ENCODE measurements around the gene LAMA1. TPM values are rescaled to one million over a fixed set of nuclear protein-coding genes. Genes with fewer than 3 reads are reported as not detected.
"Not testable (repeated sequence)": the region's sequence is repeated elsewhere in the genome, so short reads cannot be mapped to it uniquely, and the experiment has no call there.

The LAMA1 gene
- total and polyA plus RNA-seq, 10 donors: 0.20 to 2.3 (median 0.63) TPM

DNA sequence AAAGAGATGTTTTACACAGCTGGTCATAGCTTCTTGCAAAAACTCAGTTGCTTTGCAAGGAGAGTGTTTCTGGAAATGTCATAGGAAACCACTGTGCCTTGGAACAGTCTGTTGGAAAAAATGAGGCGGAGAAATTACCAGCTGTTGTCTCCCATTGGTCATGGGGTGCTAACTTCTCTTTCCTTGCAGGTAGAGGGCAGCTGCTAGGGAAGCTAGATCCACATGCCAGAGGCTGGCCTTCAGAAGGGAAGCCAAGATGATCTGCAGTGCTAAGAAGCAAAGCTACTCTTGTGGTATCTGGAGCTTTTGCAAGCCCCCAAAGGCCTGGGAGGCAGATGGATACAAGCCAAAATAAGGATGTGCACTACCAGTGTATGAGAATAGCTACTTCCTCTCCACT is 34.8 kb upstream of the LAMA1 start:
- intact Hi-C loops (cut with DNase I; ENCODE audit: low total_unique reads): no loop called here
- H3K36me3 ChIP-seq: no peaks in the 10 kb centered on the region
- no peaks in the 10 kb centered on the region for H3K4me1 ChIP-seq
- 67 to 100% (median 81%) methylated on average over 1 of the region's 1 CpG for WGBS, 5 donors
- H3K27me3 ChIP-seq (replicated peaks in 1 of 7): no peaks in the 10 kb centered on the region
- H3K9me3 ChIP-seq: no peaks in the 10 kb centered on the region
- DNase-seq: no peak
- no peak overlapping the region for H3K27ac ChIP-seq
- TF ChIP-seq, protein P1, sequence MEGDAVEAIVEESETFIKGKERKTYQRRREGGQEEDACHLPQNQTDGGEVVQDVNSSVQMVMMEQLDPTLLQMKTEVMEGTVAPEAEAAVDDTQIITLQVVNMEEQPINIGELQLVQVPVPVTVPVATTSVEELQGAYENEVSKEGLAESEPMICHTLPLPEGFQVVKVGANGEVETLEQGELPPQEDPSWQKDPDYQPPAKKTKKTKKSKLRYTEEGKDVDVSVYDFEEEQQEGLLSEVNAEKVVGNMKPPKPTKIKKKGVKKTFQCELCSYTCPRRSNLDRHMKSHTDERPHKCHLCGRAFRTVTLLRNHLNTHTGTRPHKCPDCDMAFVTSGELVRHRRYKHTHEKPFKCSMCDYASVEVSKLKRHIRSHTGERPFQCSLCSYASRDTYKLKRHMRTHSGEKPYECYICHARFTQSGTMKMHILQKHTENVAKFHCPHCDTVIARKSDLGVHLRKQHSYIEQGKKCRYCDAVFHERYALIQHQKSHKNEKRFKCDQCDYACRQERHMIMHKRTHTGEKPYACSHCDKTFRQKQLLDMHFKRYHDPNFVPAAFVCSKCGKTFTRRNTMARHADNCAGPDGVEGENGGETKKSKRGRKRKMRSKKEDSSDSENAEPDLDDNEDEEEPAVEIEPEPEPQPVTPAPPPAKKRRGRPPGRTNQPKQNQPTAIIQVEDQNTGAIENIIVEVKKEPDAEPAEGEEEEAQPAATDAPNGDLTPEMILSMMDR (IDR thresholded peaks at IDR 0.05 in 8 of 11, conservative IDR thresholded peaks at IDR 0.05 in 3 of 11): no peak
- TF ChIP-seq POLR2AphosphoS5 (IDR thresholded peaks at IDR 0.05) (no peak), POLR2A (IDR thresholded peaks at IDR 0.05) (no peak)
- no peak overlapping the region for H3K4me3 ChIP-seq

DNA sequence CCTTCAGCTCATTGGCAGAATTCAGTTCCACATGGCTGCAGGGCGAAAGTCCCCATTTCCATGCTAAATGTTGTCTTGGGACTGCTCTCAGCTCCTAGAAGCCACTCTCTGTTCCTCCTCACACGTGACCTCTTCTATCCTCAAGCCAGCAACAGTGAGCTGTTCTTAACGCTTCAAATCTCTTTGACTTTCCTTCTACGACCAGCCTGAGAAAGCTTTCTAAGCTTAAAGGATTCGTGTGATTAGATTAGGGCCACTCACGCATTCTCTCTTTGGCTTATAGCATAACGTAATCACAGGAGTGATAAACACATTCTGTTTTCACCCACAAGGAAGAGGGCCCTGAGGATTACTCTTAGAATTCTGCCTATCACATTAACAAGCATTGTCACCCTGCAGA is 29.8 kb upstream of the LAMA1 start:
- no peaks in the 10 kb centered on the region for H3K36me3 ChIP-seq
- TF ChIP-seq, protein P1 (IDR thresholded peaks at IDR 0.05 in 8 of 11, conservative IDR thresholded peaks at IDR 0.05 in 3 of 11): no peak
- TF ChIP-seq POLR2A (IDR thresholded peaks at IDR 0.05) (no peak), POLR2AphosphoS5 (IDR thresholded peaks at IDR 0.05) (no peak)
- H3K9me3 ChIP-seq: peaks cover 0 to 3% (median 0%) of the 10 kb centered on the region in 8 donors
- H3K4me3 ChIP-seq: no peak overlapping the region
- H3K27ac ChIP-seq: no peak overlapping the region
- no peak for DNase-seq
- no peaks in the 10 kb centered on the region for H3K27me3 ChIP-seq (replicated peaks in 1 of 7)
- 80 to 89% (median 82%) methylated on average over 7 of the region's 7 CpGs for WGBS, 5 donors
- no peaks in the 10 kb centered on the region for H3K4me1 ChIP-seq
- intact Hi-C loops (cut with DNase I; ENCODE audit: low total_unique reads): no loop called here

DNA sequence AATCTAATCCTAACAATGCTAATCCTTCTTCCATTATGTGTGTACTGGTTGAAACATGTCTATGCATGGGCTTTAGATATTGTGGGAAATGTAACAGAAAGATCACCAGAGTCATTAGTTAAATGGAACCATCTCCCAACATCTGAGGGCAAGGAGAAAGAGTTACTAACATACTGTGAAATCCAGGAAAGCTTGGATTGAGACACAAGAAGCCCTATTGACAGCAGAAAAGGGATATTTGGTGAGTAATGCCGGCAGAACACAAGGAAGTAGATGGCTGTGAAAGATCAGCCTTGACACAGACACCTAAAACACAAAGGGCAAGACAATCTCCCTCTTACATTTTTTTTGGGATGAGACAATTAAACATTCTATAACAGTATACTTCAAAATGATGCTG is 28.5 kb upstream of the LAMA1 start:
- no peak for DNase-seq
- Histone ChIP-seq H3K9me3 (peaks cover 0 to 3% (median 0%) of the 10 kb centered on the region in 8 donors), H3K27me3 (replicated peaks in 1 of 7) (no peaks in the 10 kb centered on the region), H3K27ac (no peak overlapping the region), H3K4me1 (no peaks in the 10 kb centered on the region), H3K36me3 (no peaks in the 10 kb centered on the region), H3K4me3 (no peak overlapping the region)
- intact Hi-C loops (cut with DNase I; ENCODE audit: low total_unique reads): no loop called here
- 65 to 94% (median 89%) methylated on average over 1 of the region's 1 CpG for WGBS, 5 donors
- no peak for TF ChIP-seq POLR2A (IDR thresholded peaks at IDR 0.05)
- TF ChIP-seq, protein P1 (IDR thresholded peaks at IDR 0.05 in 8 of 11, conservative IDR thresholded peaks at IDR 0.05 in 3 of 11): no peak
- no peak for TF ChIP-seq POLR2AphosphoS5 (IDR thresholded peaks at IDR 0.05)

DNA sequence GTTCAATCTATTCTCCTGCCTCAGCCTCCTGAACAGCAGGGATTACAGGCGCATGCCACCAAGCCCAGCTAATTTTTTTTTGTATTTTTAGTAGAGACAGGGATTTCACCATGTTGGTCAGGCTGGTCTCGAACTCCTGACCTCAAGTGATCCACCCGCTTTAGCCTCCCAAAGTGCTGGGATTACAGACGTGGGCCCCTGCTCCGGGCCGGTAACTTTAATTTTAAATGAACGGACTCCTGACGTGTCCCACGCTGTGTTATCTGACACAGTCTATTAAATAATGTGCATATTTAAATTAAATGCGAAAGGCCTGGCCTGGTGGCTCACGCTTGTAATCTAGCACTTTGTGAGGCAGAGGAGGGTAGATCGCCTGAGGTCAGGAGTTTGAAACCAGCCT is 27.3 kb upstream of the LAMA1 start:
- H3K4me1 ChIP-seq; H3K36me3 ChIP-seq; DNase-seq; H3K4me3 ChIP-seq; intact Hi-C loops (cut with DNase I; ENCODE audit: low total_unique reads); H3K27ac ChIP-seq; H3K9me3 ChIP-seq; H3K27me3 ChIP-seq (replicated peaks in 1 of 7): not testable (repeated sequence)
- 92 to 96% (median 95%) methylated on average over 12 of the region's 12 CpGs for WGBS, 5 donors

DNA sequence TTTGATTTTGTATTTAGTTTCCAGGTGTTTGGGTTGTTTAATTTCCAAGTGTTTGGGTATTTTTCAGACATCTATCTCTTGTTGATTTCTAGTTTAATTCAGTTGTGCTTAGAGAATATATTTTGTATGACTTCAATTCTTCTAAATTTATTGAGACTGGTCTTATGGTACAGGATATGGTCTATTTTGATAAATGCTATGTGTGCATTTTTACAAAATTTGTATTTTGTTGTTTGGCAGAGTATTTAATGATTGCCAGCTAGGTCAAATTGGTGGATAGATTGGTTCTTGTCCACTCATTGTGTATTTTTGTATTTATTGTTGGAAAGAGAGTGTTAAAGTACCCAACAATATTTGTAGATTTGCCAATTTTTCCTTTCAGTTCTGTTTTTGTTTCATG is 23.7 kb upstream of the LAMA1 start:
- H3K27me3 ChIP-seq (replicated peaks in 1 of 7): no peaks in the 10 kb centered on the region
- no peak overlapping the region for H3K4me3 ChIP-seq
- DNase-seq: no peak
- TF ChIP-seq, protein P1 (IDR thresholded peaks at IDR 0.05 in 8 of 11, conservative IDR thresholded peaks at IDR 0.05 in 3 of 11): no peak
- TF ChIP-seq POLR2AphosphoS5 (IDR thresholded peaks at IDR 0.05) (no peak), POLR2A (IDR thresholded peaks at IDR 0.05) (no peak)
- intact Hi-C loops (cut with DNase I; ENCODE audit: low total_unique reads): no loop called here
- peaks cover 0 to 3% (median 0%) of the 10 kb centered on the region in 8 donors for H3K9me3 ChIP-seq
- H3K4me1 ChIP-seq: no peaks in the 10 kb centered on the region
- no peaks in the 10 kb centered on the region for H3K36me3 ChIP-seq
- no peak overlapping the region for H3K27ac ChIP-seq
